Erythroblast (primary cell): Measurements from ENCODE around the gene KCNN2.

Experiments used
- DNase-seq, 2 experiments: peaks; one replicate each; lab custom pipeline; 2025; lab: John Stamatoyannopoulos, UW
- GATA1 ChIP-seq: IDR thresholded peaks from 2 replicates; pipeline ENCODE4 v1.6.1; 2011; ENCODE audit warnings: low read depth, mild to moderate bottlenecking, control low read depth, low read length, moderate library complexity
- POLR2A ChIP-seq: IDR thresholded peaks from 2 replicates; pipeline ENCODE4 v1.6.1; 2011; ENCODE audit warnings: mild to moderate bottlenecking, low read length

Gene KCNN2

GRCh38 chr5:114361724-114362196 lies at the start of gene KCNN2:
TSS of gene KCNN2 (plus strand) at chr5:114362070. CDS start at chr5:114362140, 70 bp downstream.
- TF ChIP-seq GATA1 (no peak), POLR2A (no peak)
- DNase-seq: peak in 1 of 2 experiments; percentile 7

- no peak for TF ChIP-seq POLR2A
- TF ChIP-seq GATA1: no peak
These were observed 49.2 kb upstream of the KCNN2 start for GRCh38 chr5:114312658-114313057.

GRCh38 chr5:114314061-114314460 lies 47.8 kb upstream of the KCNN2 start:
- DNase-seq: no peak
- TF ChIP-seq GATA1: no peak
- TF ChIP-seq POLR2A: no peak

More at GRCh38 chr5:114312658-114313057, 49.2 kb upstream of the KCNN2 start:
- DNase-seq: no peak

DNA sequence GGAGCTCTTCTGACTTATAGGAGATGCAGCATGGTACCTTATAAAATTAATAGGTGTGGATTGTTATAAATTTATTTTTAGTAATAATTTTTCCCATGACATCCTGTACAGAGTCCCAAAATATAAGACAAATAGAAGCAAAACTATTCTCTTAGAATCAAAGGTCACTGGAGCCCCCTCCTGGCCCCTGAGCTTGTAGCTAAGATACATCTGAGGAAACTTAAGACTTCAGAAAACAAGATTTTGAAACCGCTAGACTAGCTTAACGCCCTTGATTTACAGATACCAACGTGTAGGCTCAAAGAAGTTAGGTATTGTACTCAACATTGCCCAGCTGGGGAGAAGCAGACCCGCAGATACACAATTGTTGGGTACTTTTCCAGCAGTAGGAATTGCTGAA lies 45.7 kb upstream of the KCNN2 start:
- no peak for DNase-seq
- no peak for TF ChIP-seq GATA1
- no peak for TF ChIP-seq POLR2A

DNA sequence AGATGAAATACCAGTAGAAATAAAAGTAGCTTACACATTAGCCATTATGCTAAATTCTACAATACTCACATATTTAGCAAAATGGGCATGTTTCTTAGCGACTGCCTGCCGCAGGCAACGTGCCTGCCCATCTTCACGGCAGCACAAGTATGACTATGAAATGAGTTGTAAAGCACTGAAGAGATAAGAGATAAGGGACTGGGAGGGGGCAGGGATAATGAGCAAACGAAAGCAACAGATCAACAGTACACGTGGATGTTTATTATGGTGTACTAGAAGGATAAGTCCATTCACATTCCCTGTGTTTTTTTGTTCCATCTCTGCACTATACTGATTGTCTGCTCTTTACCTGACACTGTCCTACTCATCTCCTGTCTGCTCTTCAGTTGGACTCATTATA lies 44.1 kb upstream of the KCNN2 start:
- no peak for TF ChIP-seq POLR2A
- DNase-seq: no peak

DNA sequence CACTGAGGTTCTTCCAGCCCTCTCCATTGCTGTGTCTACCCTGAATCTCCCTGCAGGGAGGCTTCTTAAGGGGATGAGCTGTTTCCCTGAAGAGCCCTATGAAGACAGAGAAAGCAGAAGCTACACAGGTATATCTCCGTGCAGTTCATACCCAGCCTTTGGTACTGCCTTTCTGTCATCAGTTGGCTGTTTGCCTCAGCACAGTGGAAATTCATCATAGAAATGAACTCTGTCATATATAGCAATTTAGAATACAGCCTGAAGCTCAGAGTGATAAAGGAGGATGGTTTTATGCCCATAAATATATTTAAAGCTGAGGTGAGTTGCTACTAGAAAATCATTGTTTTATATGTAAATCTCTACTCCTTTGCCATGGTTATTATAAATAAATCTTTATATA lies 42.6 kb upstream of the KCNN2 start:
- DNase-seq: no peak
- TF ChIP-seq GATA1 (no peak), POLR2A (no peak)

DNA sequence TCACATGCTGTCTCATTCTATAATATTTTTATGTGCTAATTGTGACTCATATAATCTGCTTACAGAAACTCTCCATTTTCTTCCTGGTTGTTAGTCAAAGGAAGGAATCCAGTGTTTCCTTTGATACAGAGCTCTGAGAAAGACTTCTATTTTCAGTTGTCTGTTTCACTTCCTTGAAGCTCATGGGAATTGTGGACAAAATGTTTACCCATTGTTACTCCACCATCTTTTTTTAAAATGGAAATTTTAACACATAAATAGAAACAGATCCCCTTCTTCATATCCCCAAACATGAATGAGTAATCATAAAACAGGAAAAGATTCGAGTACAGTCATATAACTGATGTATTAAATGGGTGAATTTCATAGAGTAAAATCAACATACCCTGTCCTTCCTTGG lies 42.0 kb upstream of the KCNN2 start:
- no peak for TF ChIP-seq GATA1
- no peak for TF ChIP-seq POLR2A
- DNase-seq: no peak

DNA sequence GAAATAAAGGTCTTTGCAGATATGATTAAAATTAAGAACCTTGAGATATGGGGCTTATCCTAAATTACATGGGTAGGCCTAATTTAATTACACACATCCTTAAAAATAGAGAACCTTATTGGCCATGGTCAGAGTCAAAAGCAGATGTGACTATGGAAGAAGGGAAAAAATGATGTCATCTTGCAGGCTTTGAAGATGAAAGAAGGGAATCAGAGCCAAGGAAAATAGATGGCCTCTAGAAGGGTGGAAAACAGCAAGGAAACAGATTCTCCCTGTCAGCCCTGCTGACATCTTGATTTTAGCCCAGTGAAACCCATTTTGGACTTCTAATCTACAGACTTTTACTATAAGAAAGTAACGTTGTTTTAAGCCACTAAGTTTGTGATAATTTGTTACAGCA lies 37.6 kb upstream of the KCNN2 start:
- no peak for DNase-seq
- TF ChIP-seq POLR2A: no peak
- TF ChIP-seq GATA1: no peak

GRCh38 chr5:114325541-114325940 lies 36.3 kb upstream of the KCNN2 start:
- DNase-seq: no peak
- TF ChIP-seq GATA1 (no peak), POLR2A (no peak)

GRCh38 chr5:114327474-114327873 lies 34.4 kb upstream of the KCNN2 start:
- TF ChIP-seq GATA1 (no peak), POLR2A (no peak)
- DNase-seq: no peak

GRCh38 chr5:114327987-114328386 lies 33.9 kb upstream of the KCNN2 start:
- DNase-seq: no peak
- TF ChIP-seq POLR2A (no peak), GATA1 (no peak)

GRCh38 chr5:114330916-114331531 lies 30.8 kb upstream of the KCNN2 start:
- TF ChIP-seq GATA1 (no peak), POLR2A (no peak)
- no peak for DNase-seq

GRCh38 chr5:114332493-114332892 lies 29.4 kb upstream of the KCNN2 start:
- TF ChIP-seq POLR2A (no peak), GATA1 (no peak)
- DNase-seq: no peak

DNA sequence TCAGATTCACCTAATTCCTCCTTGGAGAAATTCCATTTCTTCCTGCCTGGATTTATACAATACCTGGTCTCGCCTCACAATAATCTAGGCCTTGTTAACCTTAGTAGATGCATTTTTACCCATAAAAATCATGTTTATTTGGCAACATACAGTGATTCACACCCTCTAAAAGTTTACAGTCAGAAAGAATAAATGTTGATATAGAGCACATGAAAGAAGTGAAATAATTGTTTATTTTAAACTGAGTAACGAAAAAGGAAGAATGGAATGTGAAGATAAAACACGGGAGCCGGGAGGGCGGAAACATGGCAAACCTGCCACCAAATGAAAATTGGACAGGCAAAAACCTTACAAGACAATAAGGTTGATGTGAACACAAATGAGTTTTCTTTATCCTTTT lies 28.9 kb upstream of the KCNN2 start:
- DNase-seq: no peak
- TF ChIP-seq GATA1: no peak
- no peak for TF ChIP-seq POLR2A

DNA sequence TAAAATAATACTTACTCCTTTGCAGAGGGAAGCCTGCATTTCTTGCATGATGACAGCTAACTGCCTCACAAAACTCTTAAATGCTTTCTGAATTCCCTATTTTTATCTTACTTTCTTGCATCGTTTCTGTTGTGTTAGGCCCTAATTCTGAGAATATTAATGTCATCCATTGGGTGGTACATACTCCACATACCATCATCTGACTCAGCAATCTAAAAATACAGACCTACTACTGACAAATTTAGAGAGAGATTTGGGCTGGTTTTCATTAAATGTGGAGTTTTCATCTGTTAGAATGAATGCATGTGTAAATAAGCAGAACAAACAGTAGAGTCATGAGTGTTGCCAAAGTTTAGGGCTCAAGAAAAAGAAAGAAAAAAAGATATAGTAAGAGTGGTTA lies 26.5 kb upstream of the KCNN2 start:
- no peak for DNase-seq
- TF ChIP-seq GATA1 (no peak), POLR2A (no peak)
